ENCODE results near the gene AP5Z1.

Gene AP5Z1

GRCh38 chr7:4766666-4767519 is 8.5 kb upstream of the AP5Z1 start:
- no peak for DNase-seq (ENCODE audit: low read depth)

- no peak for DNase-seq (ENCODE audit: low read depth)
Observed at GRCh38 chr7:4768597-4769569, 6.5 kb upstream of the AP5Z1 start.

GRCh38 chr7:4769761-4770160 is 5.7 kb upstream of the AP5Z1 start:
- DNase-seq (ENCODE audit: low read depth) = no peak

GRCh38 chr7:4770886-4771285 is 4.5 kb upstream of the AP5Z1 start:
- no peak for DNase-seq (ENCODE audit: low read depth)

GRCh38 chr7:4771737-4772136 is 3.7 kb upstream of the AP5Z1 start:
- no peak for DNase-seq (ENCODE audit: low read depth)

- DNase-seq (ENCODE audit: low read depth) = no peak
Observed at GRCh38 chr7:4772306-4772705, 3.1 kb upstream of the AP5Z1 start.

GRCh38 chr7:4774007-4774406 is 1.4 kb upstream of the AP5Z1 start:
- no peak for DNase-seq (ENCODE audit: low read depth)

GRCh38 chr7:4774658-4775249 is 669 bp upstream of the AP5Z1 start:
- no peak for DNase-seq (ENCODE audit: low read depth)

GRCh38 chr7:4775848-4776623 is 613 bp downstream of the AP5Z1 start:
- peak; percentile 32 for DNase-seq (ENCODE audit: low read depth)

- no peak for DNase-seq (ENCODE audit: low read depth)
Observed at GRCh38 chr7:4779118-4779517, 3.7 kb downstream of the AP5Z1 start.

- DNase-seq (ENCODE audit: low read depth) = no peak
Observed at GRCh38 chr7:4781366-4782069, 6.1 kb downstream of the AP5Z1 start.

- DNase-seq (ENCODE audit: low read depth) = no peak
Observed at GRCh38 chr7:4782333-4783291, 7.2 kb downstream of the AP5Z1 start.

- DNase-seq (ENCODE audit: low read depth) = no peak
Observed at GRCh38 chr7:4783292-4783652, 7.8 kb downstream of the AP5Z1 start.

GRCh38 chr7:4783762-4784351 is 8.4 kb downstream of the AP5Z1 start:
- no peak for DNase-seq (ENCODE audit: low read depth)

- DNase-seq (ENCODE audit: low read depth) = no peak
Observed at GRCh38 chr7:4784799-4785198, 9.4 kb downstream of the AP5Z1 start.

GRCh38 chr7:4785371-4785770 is 9.9 kb downstream of the AP5Z1 start:
- no peak for DNase-seq (ENCODE audit: low read depth)

GRCh38 chr7:4786015-4786414 is 10.6 kb downstream of the AP5Z1 start:
- no peak for DNase-seq (ENCODE audit: low read depth)

- DNase-seq (ENCODE audit: low read depth) = no peak
Observed at GRCh38 chr7:4787541-4787940, 12.1 kb downstream of the AP5Z1 start.

GRCh38 chr7:4787947-4788626 is 12.7 kb downstream of the AP5Z1 start:
- DNase-seq (ENCODE audit: low read depth) = no peak

Measured in activated T-cell treated with anti-CD3 and anti-CD28 coated beads for 24 hours (primary cell).